SK-N-DZ (cell line): ENCODE data around the gene TUBB1. TPM values are rescaled to one million over a fixed set of nuclear protein-coding genes. Genes with fewer than 3 reads are reported as not detected.
A peak's percentile ranks its signal among the peaks of the same experiment; 100 is the strongest.
"Not testable (repeated sequence)": the region's sequence is repeated elsewhere in the genome, so short reads cannot be mapped to it uniquely, and the experiment has no call there.

Experiments used
- DNase-seq: peaks from one replicate; pipeline ENCODE4 v3.0.0-alpha.2; 2015; ENCODE audit warnings: low spot score
- polyA plus RNA-seq, 2 experiments: library from polyadenylated mRNA; depleted of rRNA; stranded (reverse); fragments of >200 nt; gene quantifications; 2 replicates each; pipeline ENCODE4 v1.2.3, GENCODE V29; 2014

Gene TUBB1
- not detected in 2 replicates for polyA plus RNA-seq (2014; cell fraction: cytosol; rRNA removed)
- not detected in 2 replicates for polyA plus RNA-seq (2014; cell fraction: nucleus; rRNA removed)

GRCh38 chr20:59019217-59019616 is at the start of gene TUBB1:
TUBB1 (plus strand) TSS chr20:59019429; CDS start chr20:59019523, 94 bp downstream.
- DNase-seq = no peak

DNA sequence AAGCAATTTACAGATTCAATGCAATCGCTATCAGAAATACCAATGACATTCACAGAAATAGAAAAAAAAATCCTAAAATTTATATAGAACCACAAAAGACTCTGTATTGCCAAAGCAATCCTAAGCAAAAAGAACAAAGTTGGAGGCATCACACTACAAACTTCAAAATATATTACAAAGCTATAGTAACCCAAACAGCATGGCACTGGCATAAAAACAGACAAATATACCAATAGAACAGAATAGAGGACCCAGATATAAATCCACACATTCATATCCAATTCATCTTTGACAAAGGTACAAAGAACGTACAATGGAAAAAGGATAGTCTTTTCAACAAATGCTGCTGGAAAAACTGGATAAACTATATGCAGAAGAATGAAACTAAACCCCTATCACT is 49.8 kb upstream of the TUBB1 start:
- no peak for DNase-seq

DNA sequence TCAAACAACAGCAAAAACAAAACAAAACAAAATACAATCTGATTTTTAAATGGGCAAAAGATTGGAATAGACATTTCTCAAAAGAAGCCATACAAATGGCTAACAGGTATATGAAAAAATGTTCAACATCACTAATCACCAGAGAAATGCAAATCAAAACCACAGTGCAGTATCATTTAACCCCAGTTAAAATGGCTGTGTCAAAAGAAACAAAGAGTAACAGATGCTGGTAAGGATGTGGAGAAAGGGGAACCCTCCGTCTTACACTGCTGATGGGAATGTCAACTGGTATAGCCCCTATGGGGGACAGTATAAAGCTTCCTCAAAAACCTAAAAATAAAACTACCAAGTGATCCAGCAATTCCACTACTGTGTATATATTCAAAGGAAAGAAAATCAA is 49.1 kb upstream of the TUBB1 start:
- no peak for DNase-seq

DNA sequence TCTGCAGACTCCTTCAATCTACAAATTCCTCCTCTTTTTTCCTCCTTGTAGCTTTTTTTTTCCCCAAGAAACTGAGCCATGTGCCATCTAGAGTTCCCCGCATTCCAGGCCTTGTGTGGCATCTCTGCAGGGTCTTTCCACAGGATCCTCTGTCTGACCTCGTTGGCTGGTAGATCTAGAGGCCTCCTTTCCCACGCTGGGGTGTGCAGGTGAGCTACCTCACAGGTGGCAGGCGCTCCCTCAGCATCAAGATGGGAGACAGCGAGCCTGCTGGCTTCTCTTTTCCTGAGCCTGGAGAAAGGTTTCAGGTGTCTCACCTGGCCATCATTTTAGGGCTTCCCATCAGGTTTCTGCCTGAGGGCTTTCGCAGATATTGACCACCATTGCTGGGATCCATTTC is 47.8 kb upstream of the TUBB1 start:
- no peak for DNase-seq

- DNase-seq = no peak
Measured at GRCh38 chr20:58973179-58973578, 46.0 kb upstream of the TUBB1 start.

GRCh38 chr20:58973866-58974265 is 45.4 kb upstream of the TUBB1 start:
- no peak for DNase-seq

DNA sequence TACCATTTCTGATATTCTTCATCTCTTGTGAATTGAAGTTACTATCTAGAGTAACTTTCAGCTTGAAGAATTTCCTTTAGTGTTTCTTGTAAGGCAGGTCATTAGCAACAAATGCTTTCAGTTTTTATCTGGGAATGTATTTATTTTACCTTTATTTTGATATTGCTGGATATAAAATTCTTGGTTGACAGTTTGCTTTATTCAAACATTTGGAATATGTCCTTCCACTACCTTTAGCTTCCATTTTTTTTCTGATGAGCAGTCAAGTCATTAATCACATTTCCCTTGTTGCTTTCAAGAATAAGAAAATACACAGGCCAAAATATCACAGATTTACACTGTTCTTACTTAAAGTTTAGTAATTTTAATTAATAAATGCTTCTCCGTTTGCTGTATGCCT is 43.9 kb upstream of the TUBB1 start:
- DNase-seq = no peak

DNA sequence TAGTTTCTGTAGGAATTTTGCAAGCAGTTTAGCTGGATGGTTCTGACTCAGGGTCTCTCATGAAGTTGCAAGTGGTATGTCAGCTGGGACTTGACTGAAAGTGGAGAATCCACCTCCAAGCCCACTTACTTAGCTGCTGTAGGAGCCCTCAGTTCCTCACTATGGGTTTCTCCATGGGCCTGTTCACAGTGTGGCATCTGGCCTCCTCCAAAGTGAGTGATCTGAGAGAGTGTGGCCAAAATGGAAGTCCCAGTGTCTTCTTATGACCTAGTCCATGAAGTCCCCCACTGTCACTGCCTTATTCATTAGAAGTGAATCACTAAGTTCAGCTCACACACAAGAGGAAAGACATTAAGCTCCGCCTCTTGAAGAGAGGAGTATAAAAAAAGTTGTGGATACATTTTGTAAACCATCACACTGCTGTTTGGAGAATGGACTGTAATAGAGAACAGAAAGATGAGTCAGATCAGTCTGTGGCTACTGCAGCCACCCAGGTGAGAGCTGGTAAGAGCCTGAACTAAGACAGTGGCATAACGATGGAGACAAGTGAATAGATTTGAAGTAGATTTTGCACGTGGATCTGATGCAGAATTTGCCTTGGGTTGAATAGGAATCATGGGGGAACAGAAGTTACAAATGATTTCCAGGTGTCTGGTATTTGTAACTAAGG is 43.0 kb upstream of the TUBB1 start:
- no peak for DNase-seq

DNA sequence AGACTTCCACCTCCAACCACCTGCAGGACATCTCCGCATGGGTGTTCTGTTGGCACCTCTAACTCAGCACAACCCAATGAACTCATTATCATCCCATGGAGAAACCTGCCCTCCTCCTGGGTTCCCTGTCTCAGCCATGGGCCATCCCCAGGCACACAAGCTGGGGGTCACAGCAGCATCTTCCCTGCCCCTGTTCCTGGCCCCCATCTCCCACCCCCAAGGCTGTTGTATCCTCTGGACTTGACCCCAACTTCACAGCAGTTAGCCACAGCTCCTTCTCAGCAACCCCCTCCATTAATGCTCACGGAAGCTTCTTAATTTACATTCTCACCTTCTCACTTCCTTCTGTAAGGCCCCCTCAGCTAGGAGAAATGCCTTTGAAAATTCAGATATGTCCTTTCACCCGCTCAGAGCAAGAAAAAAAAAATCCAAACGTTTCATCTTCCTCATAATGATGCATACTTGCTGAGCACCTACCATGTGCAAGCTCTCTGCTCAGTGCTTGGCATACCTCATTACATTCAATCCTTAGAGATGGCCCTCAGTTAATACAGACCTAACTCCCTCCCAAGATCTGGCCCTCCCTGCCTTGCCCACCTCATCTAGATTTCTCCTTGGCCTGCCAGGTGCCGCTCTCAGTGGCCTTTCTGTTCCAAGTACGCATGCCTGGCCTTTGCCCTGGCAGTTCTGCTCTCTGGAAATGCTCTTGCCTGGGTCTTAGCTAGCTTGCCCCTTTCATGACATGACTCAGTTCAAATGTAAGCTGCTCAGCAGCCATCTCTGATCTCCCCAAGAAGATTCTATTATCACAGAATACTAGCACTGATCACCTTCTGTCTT is 40.7 kb upstream of the TUBB1 start:
- DNase-seq = no peak

DNA sequence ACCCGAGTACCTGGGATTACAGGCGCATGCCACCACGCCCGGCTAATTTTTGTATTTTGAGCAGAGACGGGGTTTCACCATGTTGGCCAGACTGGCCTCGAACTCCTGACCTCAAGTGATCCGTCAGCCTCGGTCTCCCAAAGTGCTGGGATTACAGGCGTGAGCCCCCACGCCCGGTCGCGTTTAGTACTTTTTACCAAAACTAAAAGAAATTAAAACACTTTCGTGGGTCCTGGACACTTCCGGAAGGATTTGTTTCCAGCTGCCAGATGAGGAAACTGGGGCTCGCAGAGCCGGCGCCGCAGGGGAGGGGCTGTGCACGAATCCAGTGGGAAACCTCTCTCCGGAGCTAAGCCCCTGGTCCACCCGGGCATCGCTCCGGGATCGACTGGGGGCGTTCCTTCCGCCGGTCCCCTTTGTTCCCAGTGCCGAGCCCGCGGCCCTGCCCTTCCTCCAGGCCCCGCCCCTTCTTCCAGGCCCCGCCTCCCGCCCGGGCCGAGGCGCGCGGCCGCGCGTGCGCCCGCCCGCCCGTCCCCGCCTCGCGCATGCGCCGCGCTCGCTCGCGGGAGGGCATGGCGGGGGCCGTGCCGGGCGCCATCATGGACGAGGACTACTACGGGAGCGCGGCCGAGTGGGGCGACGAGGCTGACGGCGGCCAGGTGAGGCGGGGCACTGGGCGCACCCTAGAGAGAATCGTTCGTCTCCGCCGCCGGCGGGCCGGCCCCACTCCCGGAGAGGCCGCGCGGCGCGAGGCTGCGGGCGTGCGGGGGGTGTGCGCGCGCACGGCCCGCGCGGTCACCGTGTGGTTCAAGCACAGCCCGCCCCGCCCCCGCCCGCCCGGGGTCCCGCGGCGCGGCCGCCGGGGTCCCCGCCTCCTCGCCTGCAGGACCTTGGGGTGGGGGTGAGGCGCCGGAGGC is 38.3 kb upstream of the TUBB1 start, which contains the start of gene NELFCD:
TSS of gene NELFCD (plus strand) at position 546 of the 917 bp plus-strand sequence. CDS start at position 600, 54 bp downstream.
- peak; percentile 91 for DNase-seq

- peak; percentile 51 for DNase-seq
Measured at GRCh38 chr20:58981628-58982364, 37.4 kb upstream of the TUBB1 start.

GRCh38 chr20:58982406-58983114 is 36.7 kb upstream of the TUBB1 start:
- DNase-seq = no peak

GRCh38 chr20:58983115-58983468 is 36.1 kb upstream of the TUBB1 start:
- not testable (repeated sequence) for DNase-seq

DNA sequence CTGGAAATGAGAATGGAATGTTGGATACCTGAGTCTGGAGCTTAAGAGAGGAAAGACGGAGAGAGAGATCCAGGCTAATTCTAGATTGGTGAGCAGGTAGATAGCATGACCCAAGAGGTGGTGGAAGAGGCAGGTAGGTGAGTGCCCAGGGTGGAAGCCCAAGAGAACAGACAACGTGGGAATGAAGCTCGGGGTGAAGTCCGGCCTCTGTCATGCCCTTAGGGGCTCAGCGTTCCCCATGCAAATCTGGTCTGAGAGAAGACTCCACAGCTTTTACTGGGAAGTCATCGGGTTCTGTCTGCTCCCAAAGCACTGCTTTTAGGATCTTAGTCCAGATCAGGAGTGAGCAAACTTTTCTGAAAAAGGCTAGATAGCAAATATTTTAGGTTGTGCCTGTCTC is 34.5 kb upstream of the TUBB1 start:
- no peak for DNase-seq

- no peak for DNase-seq
Measured at GRCh38 chr20:58985656-58986055, 33.6 kb upstream of the TUBB1 start.

- peak; percentile 50 for DNase-seq
Measured at GRCh38 chr20:58986286-58986967, 32.8 kb upstream of the TUBB1 start.

DNA sequence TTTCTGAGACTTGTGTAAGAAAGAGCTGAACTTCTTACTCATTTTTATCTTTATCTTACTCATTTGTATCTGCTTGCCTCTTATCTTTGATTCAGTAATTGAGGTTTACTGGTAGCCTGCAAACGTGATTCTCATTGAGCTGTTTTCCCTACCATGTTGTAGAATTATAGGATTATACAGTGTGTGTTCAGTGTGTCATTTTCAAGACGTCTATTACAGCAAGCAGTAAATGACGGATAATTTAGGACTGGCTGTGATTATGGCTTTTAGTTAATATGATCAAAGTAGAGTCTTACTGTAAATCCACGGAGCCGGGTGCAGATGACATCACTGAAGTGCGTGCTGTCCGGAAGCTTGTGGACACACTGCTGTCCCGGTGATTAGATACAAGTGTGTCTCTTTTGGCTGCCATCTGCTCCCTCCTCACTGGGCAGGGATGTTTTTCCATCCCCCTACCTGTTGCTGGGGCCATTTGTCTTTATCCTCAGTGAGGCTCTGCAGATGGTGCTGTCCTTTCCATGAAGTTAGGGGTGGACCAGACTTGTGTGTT is 32.2 kb upstream of the TUBB1 start:
- DNase-seq = peak; percentile 83

DNA sequence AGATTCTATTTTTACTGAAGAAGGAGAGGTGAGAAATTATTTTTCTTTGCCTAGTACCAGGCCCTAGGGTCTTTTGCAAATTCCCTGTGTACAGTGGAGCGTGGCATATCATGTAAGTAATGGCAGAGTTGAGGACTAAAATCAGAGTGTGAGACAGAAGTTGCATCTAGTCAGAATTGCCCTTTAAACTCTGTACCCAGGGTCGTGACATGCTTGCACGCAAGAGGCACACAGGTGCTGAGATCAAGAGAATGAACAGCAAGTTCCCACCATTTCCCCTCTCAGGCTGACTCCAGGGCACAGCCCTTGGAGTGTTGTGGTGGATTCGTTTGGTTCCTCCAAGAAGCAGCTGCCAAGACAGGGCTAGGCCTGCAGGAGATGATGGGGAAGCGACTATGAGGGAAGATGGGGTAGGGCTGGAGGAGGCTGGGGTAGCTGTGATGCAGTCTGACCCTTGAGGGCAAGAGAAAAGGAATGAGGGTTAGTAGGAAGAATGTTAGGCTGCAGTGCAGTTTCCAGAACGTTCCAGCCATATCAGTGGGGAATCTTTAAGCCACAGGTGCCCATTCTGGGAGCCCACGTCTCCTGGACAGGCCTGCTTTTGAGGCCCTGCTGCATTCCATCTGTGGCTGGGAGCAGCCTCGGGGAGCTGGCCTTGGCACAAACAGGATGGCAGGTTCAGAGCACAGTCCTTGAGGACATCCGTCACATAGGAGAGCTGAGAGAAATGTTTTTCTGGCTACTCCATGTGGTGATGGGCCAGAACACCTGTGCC is 31.3 kb upstream of the TUBB1 start:
- no peak for DNase-seq

- DNase-seq = no peak
Measured at GRCh38 chr20:58988565-58988882, 30.7 kb upstream of the TUBB1 start.
